ENCODE data around the gene CDK5RAP3. TPM values are rescaled to one million over a fixed set of nuclear protein-coding genes. Genes with fewer than 3 reads are reported as not detected.

Gene CDK5RAP3
- total RNA-seq, 1 experiment from 2014 or later = 255 TPM

DNA sequence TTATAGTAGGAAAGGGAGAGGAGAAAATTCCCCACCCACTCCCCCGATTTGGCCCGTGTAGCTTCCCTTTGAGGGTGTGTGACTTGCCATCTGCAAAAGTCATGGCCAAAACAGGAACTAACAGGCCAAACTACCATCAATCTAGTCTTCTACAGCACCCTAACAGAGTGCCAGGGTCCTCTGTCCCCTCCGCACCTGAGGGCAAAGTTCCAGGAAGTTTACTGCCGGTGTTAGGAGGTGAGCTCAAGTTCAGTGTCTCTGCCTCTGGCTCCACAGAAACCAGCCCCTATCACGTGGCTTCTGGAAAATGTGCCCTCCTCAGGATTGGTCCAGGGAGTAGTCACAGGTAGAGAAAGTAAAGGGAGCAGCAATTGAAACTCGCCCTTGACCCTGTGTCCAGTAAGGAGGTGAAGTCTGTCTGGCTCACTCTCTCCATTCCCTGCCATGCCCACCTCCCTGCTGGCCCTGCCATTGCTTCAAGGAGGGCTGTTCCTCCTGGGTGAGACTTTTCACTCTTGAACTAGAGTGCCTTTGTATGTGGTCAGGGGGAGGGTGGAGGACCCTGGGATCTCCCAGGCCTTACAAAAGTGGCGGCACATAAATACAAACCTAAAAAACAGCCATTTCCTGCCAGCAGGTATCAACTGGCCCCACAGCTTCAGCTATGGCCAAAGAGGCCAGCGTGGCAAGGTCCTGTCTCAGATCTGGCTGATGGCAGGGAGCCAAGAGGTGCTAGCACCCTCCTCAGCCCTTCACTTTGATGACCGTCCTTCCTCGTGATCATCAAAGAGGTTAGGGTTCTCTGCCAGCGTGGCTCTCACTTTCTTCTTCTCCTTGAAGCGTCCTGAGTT lies 18.5 kb upstream of the CDK5RAP3 start:
- Histone ChIP-seq H3K9me3 (ENCODE audit: control insufficient read depth in 1 of 2, insufficient read depth in 1 of 2, low read depth in 1 of 2, low read length in 2 of 2) (no peaks in the 10 kb centered on the region), H3K9me2 (ENCODE audit: insufficient read depth) (no peaks in the 10 kb centered on the region), H2AFZ (ENCODE audit: low read depth, low read length, poor library complexity, severe bottlenecking) (no peak overlapping the region), H3K4me2 (ENCODE audit: low read length) (no peak overlapping the region), H3K9ac (ENCODE audit: low read length) (no peak overlapping the region), H4K20me1 (ENCODE audit: insufficient read depth) (no peaks in the 10 kb centered on the region), H3K79me2 (ENCODE audit: insufficient read depth, low read length) (peaks cover 3% of the 10 kb centered on the region; the same call in 1 of the 2 replicates), H3K4me3 (replicated peaks in 1 of 2; ENCODE audit: low read depth in 1 of 2, low read length in 2 of 2) (no peak overlapping the region), H3K27ac (ENCODE audit: low read depth, low read length) (no peak overlapping the region), H3K36me3 (ENCODE audit: control insufficient read depth in 1 of 2, insufficient read depth in 2 of 2, low read length in 2 of 2) (no peaks in the 10 kb centered on the region; a peak in 1 of 4 replicates), H3K27me3 (ENCODE audit: insufficient read depth, low read length) (no peaks in the 10 kb centered on the region), H3K4me1 (ENCODE audit: control insufficient read depth in 1 of 2, insufficient read depth in 2 of 2, low read length in 2 of 2) (peaks cover 48 to 69% of the 10 kb centered on the region in 2 experiments)
- TF ChIP-seq, protein P1, sequence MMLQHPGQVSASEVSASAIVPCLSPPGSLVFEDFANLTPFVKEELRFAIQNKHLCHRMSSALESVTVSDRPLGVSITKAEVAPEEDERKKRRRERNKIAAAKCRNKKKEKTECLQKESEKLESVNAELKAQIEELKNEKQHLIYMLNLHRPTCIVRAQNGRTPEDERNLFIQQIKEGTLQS (IDR thresholded peaks at IDR 0.05) = no peak
- TF ChIP-seq POLR2AphosphoS5 (IDR thresholded peaks at IDR 0.05; ENCODE audit: low read depth, low read length) (no peak), CBX3 (IDR thresholded peaks at IDR 0.05; ENCODE audit: low read depth) (no peak), EZH2phosphoT487 (IDR thresholded peaks at IDR 0.05; ENCODE audit: borderline replicate concordance) (no peak), SRF (IDR thresholded peaks at IDR 0.05; ENCODE audit: low read depth) (no peak), CEBPB (IDR thresholded peaks at IDR 0.05; ENCODE audit: low read depth) (no peak)
- ATAC-seq (no peak), DNase-seq (ENCODE audit: low read depth, low spot score) (no peak)
- intact Hi-C loops (cut with micrococcal nuclease) = no loop called here
- ChIA-PET CTCF (interaction anchor here (1.3 to 1.9 kb wide), 2 partner anchors 18 to 66 kb away, joined by 3 to 11 read pairs; partner anchors contain the start of gene CDK5RAP3), POLR2A (interaction anchor here (0.6 to 1.4 kb wide), 3 partner anchors 11 to 59 kb away, joined by 3 to 6 read pairs (median 6); partner anchors contain the start of genes CDK5RAP3 and PNPO), RAD21 (ENCODE audit: low non-redundant PET in 1 of 2, low total read pairs in 2 of 2, uncharacterized antibody in 2 of 2, unreplicated experiment in 2 of 2) (no interaction called here)
- BruUV-seq (replicated peaks) = no TSS peak

DNA sequence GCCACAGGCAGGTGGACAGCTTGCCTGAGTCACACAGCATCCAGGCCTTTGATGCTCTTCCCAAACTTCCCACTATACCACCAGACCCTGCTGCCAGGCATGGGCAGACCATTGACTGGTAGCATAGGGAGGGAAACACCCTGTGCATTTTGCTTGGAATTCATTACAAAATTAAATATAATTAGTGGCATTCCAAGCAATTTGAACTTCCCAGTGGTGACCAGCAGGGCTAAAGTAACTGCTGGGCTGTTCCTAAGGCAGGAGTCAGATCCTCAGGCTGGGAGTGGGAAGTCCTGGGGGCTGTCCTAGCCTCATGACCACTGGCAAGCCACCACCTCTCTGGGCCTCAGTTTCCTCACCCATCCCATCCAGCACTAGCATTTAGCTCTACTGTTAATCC lies 17.0 kb upstream of the CDK5RAP3 start:
- peak; percentile 35; the same call in 1 of the 2 replicates for ATAC-seq
- intact Hi-C loops (cut with micrococcal nuclease) = no loop called here
- Histone ChIP-seq H3K9me3 (ENCODE audit: control insufficient read depth in 1 of 2, insufficient read depth in 1 of 2, low read depth in 1 of 2, low read length in 2 of 2) (no peaks in the 10 kb centered on the region), H3K79me2 (ENCODE audit: insufficient read depth, low read length) (no peaks in the 10 kb centered on the region), H2AFZ (ENCODE audit: low read depth, low read length, poor library complexity, severe bottlenecking) (no peak overlapping the region), H3K4me3 (replicated peaks in 1 of 2; ENCODE audit: low read depth in 1 of 2, low read length in 2 of 2) (no peak overlapping the region), H3K9me2 (ENCODE audit: insufficient read depth) (no peaks in the 10 kb centered on the region), H3K36me3 (ENCODE audit: control insufficient read depth in 1 of 2, insufficient read depth in 2 of 2, low read length in 2 of 2) (no peaks in the 10 kb centered on the region), H3K4me1 (ENCODE audit: control insufficient read depth in 1 of 2, insufficient read depth in 2 of 2, low read length in 2 of 2) (peaks cover 51 to 71% of the 10 kb centered on the region in 2 experiments), H3K27ac (ENCODE audit: low read depth, low read length) (no peak overlapping the region), H3K27me3 (ENCODE audit: insufficient read depth, low read length) (no peaks in the 10 kb centered on the region), H3K4me2 (ENCODE audit: low read length) (no peak overlapping the region), H4K20me1 (ENCODE audit: insufficient read depth) (no peaks in the 10 kb centered on the region), H3K9ac (ENCODE audit: low read length) (no peak overlapping the region)
- ChIA-PET CTCF (interaction anchor here (1.0 to 4.2 kb wide), 3 partner anchors 12 to 65 kb away, joined by 3 to 32 read pairs (median 3); partner anchors contain the start of genes CDK5RAP3 and PNPO), RAD21 (ENCODE audit: low non-redundant PET in 1 of 2, low total read pairs in 2 of 2, uncharacterized antibody in 2 of 2, unreplicated experiment in 2 of 2) (interaction anchor here in 1 of 2 experiments (0.6 kb wide), 1 partner anchor 184 kb away, joined by 3 read pairs; no protein-coding TSS in a partner anchor), POLR2A (interaction anchor here (1.4 kb wide), 1 partner anchor 17 kb away, joined by 5 read pairs; the partner anchor contains the start of gene CDK5RAP3)
- BruUV-seq (replicated peaks) = no TSS peak
- no peak for DNase-seq (ENCODE audit: low read depth, low spot score)
- TF ChIP-seq EZH2 (IDR thresholded peaks at IDR 0.05) (no peak), SP1 (IDR thresholded peaks at IDR 0.05; ENCODE audit: low read depth) (no peak), RAD21 (IDR thresholded peaks at IDR 0.05; ENCODE audit: low read depth) (no peak), YY1 (IDR thresholded peaks at IDR 0.05; ENCODE audit: extremely low read depth, insufficient replicate concordance, low read depth, low read length) (no peak), CEBPB (IDR thresholded peaks at IDR 0.05; ENCODE audit: low read depth) (no peak), CBX3 (IDR thresholded peaks at IDR 0.05; ENCODE audit: low read depth) (no peak)
- TF ChIP-seq, protein P2, sequence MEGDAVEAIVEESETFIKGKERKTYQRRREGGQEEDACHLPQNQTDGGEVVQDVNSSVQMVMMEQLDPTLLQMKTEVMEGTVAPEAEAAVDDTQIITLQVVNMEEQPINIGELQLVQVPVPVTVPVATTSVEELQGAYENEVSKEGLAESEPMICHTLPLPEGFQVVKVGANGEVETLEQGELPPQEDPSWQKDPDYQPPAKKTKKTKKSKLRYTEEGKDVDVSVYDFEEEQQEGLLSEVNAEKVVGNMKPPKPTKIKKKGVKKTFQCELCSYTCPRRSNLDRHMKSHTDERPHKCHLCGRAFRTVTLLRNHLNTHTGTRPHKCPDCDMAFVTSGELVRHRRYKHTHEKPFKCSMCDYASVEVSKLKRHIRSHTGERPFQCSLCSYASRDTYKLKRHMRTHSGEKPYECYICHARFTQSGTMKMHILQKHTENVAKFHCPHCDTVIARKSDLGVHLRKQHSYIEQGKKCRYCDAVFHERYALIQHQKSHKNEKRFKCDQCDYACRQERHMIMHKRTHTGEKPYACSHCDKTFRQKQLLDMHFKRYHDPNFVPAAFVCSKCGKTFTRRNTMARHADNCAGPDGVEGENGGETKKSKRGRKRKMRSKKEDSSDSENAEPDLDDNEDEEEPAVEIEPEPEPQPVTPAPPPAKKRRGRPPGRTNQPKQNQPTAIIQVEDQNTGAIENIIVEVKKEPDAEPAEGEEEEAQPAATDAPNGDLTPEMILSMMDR (IDR thresholded peaks at IDR 0.05 in 2 of 3, conservative IDR thresholded peaks at IDR 0.05 in 1 of 3; ENCODE audit: borderline replicate concordance in 1 of 3, insufficient read depth in 1 of 3, low read depth in 2 of 3, low read length in 2 of 3) = peak in 2 of 3 experiments; percentile 30 to 44; a peak in 3 of 6 replicates

Data from HCT116 (cell line).